A673 (cell line): ENCODE results near the gene CPB1. TPM values are rescaled to one million over a fixed set of nuclear protein-coding genes. Genes with fewer than 3 reads are reported as not detected.

Source experiments
- BruUV-seq: library from RNA; stranded (reverse); fragments of 400-500 nt; replicated peaks from 2 replicates; lab custom pipeline; 2021; lab: Mats Ljungman, UMichigan
- CTCF ChIA-PET: fragments of 300-600 bp; sonication (Branson Sonifier 250); formaldehyde crosslinking; loops from one replicate; lab custom pipeline; 2022; ENCODE audit warnings: antibody characterized with exemption; lab: Charles Lee
- POLR2A ChIA-PET: fragments of 300-600 bp; sonication (Branson Sonifier 250); formaldehyde crosslinking; loops from one replicate; lab custom pipeline; 2022; ENCODE audit warnings: antibody characterized with exemption; ENCODE audit not compliant: low non-redundant PET; lab: Charles Lee
- DNase-seq: peaks from one replicate; pipeline ENCODE4 v3.0.0-alpha.2; 2015; ENCODE audit warnings: low spot score
- H3K27ac ChIP-seq: fragments of 200-600 bp; sonication (generic); 2 replicates; pipeline ENCODE4 v1.5.1; 2016; ENCODE audit warnings: mixed run types, low read depth, mild to moderate bottlenecking, mixed read lengths, antibody characterized with exemption, low read length; ENCODE audit not compliant: poor library complexity, severe bottlenecking
- H3K27me3 ChIP-seq: fragments of 200-600 bp; sonication (generic); replicated peaks from 2 replicates; pipeline ENCODE4 v1.6.1; 2017; ENCODE audit warnings: mixed run types, low read depth, mild to moderate bottlenecking, mixed read lengths, antibody characterized with exemption, low read length; ENCODE audit not compliant: insufficient read depth, poor library complexity
- H3K36me3 ChIP-seq: fragments of 200-600 bp; sonication (generic); 2 replicates; pipeline ENCODE4 v1.6.1; 2016; ENCODE audit warnings: mixed run types, mild to moderate bottlenecking, mixed read lengths, antibody characterized with exemption, low read length; ENCODE audit not compliant: insufficient read depth, poor library complexity, severe bottlenecking
- H3K4me1 ChIP-seq: fragments of 200-600 bp; sonication (generic); 2 replicates; pipeline ENCODE4 v1.6.1; 2017; ENCODE audit warnings: mixed run types, mild to moderate bottlenecking, mixed read lengths, antibody characterized with exemption, low read length; ENCODE audit not compliant: insufficient read depth, poor library complexity, severe bottlenecking
- H3K4me3 ChIP-seq: fragments of 200-600 bp; sonication (generic); 2 replicates; pipeline ENCODE4 v1.5.1; 2016; ENCODE audit warnings: low read depth, mixed run types, mild to moderate bottlenecking, mixed read lengths, low read length; ENCODE audit not compliant: poor library complexity, severe bottlenecking
- H3K9me3 ChIP-seq: fragments of 200-600 bp; sonication (generic); 2 replicates; pipeline ENCODE4 v1.6.1; 2016; ENCODE audit warnings: mixed run types, low read depth, mild to moderate bottlenecking, mixed read lengths, antibody characterized with exemption, low read length; ENCODE audit not compliant: poor library complexity, severe bottlenecking
- CTCF ChIP-seq: fragments of 300-800, 200-600 bp; sonication (generic); conservative IDR thresholded peaks from 2 replicates; pipeline ENCODE4 v1.5.1; 2017; ENCODE audit warnings: low read depth, mild to moderate bottlenecking, antibody characterized with exemption, low read length, moderate library complexity, mixed read lengths
- EZH2 ChIP-seq: fragments of 200-600 bp; sonication (generic); IDR thresholded peaks from 2 replicates; pipeline ENCODE4 v1.6.1; 2017; ENCODE audit warnings: borderline replicate concordance, low read depth, mild to moderate bottlenecking, mixed read lengths, antibody characterized with exemption, low read length; ENCODE audit not compliant: poor library complexity, severe bottlenecking
- intact Hi-C: fragments of 100-400 bp; cut with micrococcal nuclease; formaldehyde crosslinking; loops from one replicate; pipeline ENCODE4 v1.10.0; 2022; ENCODE audit not compliant: unreplicated experiment
- total RNA-seq: library from RNA; stranded (reverse); gene quantifications from 2 replicates; pipeline ENCODE4 v1.2.3, GENCODE V29; 2021

CPB1 gene
- total RNA-seq, 1 experiment from 2014 or later: not detected

- no peak for DNase-seq
- Histone ChIP-seq H3K27me3 (no peaks in the 10 kb centered on the region), H3K4me1 (no peaks in the 10 kb centered on the region), H3K36me3 (no peaks in the 10 kb centered on the region), H3K9me3 (no peaks in the 10 kb centered on the region), H3K27ac (no peak overlapping the region), H3K4me3 (no peak overlapping the region)
- no TSS peak for BruUV-seq
- ChIA-PET CTCF (no interaction called here), POLR2A (no interaction called here)
- intact Hi-C loops: no loop called here
- TF ChIP-seq EZH2 (no peak), CTCF (no peak)
These were observed 53.7 kb downstream of the CPB1 start for GRCh38 chr3:148881286-148881685.

- ChIA-PET POLR2A (no interaction called here), CTCF (no interaction called here)
- no peaks in the 10 kb centered on the region for H3K4me1 ChIP-seq
- no peak overlapping the region for H3K4me3 ChIP-seq
- H3K36me3 ChIP-seq: no peaks in the 10 kb centered on the region
- no TSS peak for BruUV-seq
- TF ChIP-seq CTCF (no peak), EZH2 (no peak)
- no peaks in the 10 kb centered on the region for H3K27me3 ChIP-seq
- intact Hi-C loops: no loop called here
- H3K9me3 ChIP-seq: no peaks in the 10 kb centered on the region
- DNase-seq: no peak
- no peak overlapping the region for H3K27ac ChIP-seq
These were observed 54.7 kb downstream of the CPB1 start for GRCh38 chr3:148882288-148882687.

- Histone ChIP-seq H3K9me3 (no peaks in the 10 kb centered on the region), H3K36me3 (no peaks in the 10 kb centered on the region), H3K4me1 (no peaks in the 10 kb centered on the region), H3K4me3 (no peak overlapping the region), H3K27ac (no peak overlapping the region), H3K27me3 (no peaks in the 10 kb centered on the region)
- intact Hi-C loops: no loop called here
- no peak for TF ChIP-seq EZH2
- TF ChIP-seq CTCF: no peak
- CTCF ChIA-PET: no interaction called here
- POLR2A ChIA-PET: no interaction called here
- BruUV-seq: no TSS peak
- no peak for DNase-seq
These were observed 55.6 kb downstream of the CPB1 start for GRCh38 chr3:148883163-148883562.
